Ishikawa (cell line): ENCODE data around the gene ANO4.

Experiments
- CEBPB ChIP-seq: IDR thresholded peaks from 2 replicates; pipeline ENCODE4 v1.6.1; 2012
- CREB1 ChIP-seq: IDR thresholded peaks from 2 replicates; pipeline ENCODE4 v1.6.1; 2012; ENCODE audit warnings: low read depth
- EGR1 ChIP-seq: IDR thresholded peaks from 2 replicates; pipeline ENCODE4 v1.6.1; 2012
- EP300 ChIP-seq: IDR thresholded peaks from 2 replicates; pipeline ENCODE4 v1.6.1; 2012; ENCODE audit warnings: borderline replicate concordance
- FOXM1 ChIP-seq: IDR thresholded peaks from 2 replicates; pipeline ENCODE4 v1.6.1; 2012; ENCODE audit warnings: low read depth, borderline replicate concordance
- MAX ChIP-seq: IDR thresholded peaks from 2 replicates; pipeline ENCODE4 v1.6.1; 2012
- RAD21 ChIP-seq: IDR thresholded peaks from 2 replicates; pipeline ENCODE4 v1.6.1; 2012; ENCODE audit warnings: low read depth
- TAF1 ChIP-seq: IDR thresholded peaks from 2 replicates; pipeline ENCODE4 v1.6.1; 2012; ENCODE audit warnings: low read depth, mild to moderate bottlenecking
- TCF12 ChIP-seq: IDR thresholded peaks from 2 replicates; pipeline ENCODE4 v1.6.1; 2012; ENCODE audit warnings: low read depth
- TEAD4 ChIP-seq: IDR thresholded peaks from 2 replicates; pipeline ENCODE4 v1.6.1; 2012
- YY1 ChIP-seq: IDR thresholded peaks from 2 replicates; pipeline ENCODE4 v1.6.1; 2012; ENCODE audit warnings: low read depth
- ZBTB7A ChIP-seq: IDR thresholded peaks from 2 replicates; pipeline ENCODE4 v1.6.1; 2012; ENCODE audit warnings: low read depth
- TF ChIP-seq, protein P1 (sequence below): IDR thresholded peaks from 2 replicates; pipeline ENCODE4 v1.6.1; 2012
- TF ChIP-seq, protein P2 (sequence below): IDR thresholded peaks from 2 replicates; pipeline ENCODE4 v1.6.1; 2012; ENCODE audit warnings: low read depth, mild to moderate bottlenecking

- no peak for TF ChIP-seq MAX
- TF ChIP-seq TAF1: no peak
- TF ChIP-seq, protein P1, sequence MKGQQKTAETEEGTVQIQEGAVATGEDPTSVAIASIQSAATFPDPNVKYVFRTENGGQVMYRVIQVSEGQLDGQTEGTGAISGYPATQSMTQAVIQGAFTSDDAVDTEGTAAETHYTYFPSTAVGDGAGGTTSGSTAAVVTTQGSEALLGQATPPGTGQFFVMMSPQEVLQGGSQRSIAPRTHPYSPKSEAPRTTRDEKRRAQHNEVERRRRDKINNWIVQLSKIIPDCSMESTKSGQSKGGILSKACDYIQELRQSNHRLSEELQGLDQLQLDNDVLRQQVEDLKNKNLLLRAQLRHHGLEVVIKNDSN: no peak
- TF ChIP-seq FOXM1: no peak
- no peak for TF ChIP-seq CEBPB
- no peak for TF ChIP-seq YY1
- no peak for TF ChIP-seq EGR1
- TF ChIP-seq CREB1: no peak
- TF ChIP-seq TCF12: no peak
- TF ChIP-seq, protein P2, sequence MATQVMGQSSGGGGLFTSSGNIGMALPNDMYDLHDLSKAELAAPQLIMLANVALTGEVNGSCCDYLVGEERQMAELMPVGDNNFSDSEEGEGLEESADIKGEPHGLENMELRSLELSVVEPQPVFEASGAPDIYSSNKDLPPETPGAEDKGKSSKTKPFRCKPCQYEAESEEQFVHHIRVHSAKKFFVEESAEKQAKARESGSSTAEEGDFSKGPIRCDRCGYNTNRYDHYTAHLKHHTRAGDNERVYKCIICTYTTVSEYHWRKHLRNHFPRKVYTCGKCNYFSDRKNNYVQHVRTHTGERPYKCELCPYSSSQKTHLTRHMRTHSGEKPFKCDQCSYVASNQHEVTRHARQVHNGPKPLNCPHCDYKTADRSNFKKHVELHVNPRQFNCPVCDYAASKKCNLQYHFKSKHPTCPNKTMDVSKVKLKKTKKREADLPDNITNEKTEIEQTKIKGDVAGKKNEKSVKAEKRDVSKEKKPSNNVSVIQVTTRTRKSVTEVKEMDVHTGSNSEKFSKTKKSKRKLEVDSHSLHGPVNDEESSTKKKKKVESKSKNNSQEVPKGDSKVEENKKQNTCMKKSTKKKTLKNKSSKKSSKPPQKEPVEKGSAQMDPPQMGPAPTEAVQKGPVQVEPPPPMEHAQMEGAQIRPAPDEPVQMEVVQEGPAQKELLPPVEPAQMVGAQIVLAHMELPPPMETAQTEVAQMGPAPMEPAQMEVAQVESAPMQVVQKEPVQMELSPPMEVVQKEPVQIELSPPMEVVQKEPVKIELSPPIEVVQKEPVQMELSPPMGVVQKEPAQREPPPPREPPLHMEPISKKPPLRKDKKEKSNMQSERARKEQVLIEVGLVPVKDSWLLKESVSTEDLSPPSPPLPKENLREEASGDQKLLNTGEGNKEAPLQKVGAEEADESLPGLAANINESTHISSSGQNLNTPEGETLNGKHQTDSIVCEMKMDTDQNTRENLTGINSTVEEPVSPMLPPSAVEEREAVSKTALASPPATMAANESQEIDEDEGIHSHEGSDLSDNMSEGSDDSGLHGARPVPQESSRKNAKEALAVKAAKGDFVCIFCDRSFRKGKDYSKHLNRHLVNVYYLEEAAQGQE: peak; percentile 95
- no peak for TF ChIP-seq EP300
- TF ChIP-seq TEAD4: no peak
- no peak; the same call in 1 of the 2 replicates for TF ChIP-seq RAD21
- TF ChIP-seq ZBTB7A: no peak
Measured at GRCh38 chr12:100826323-100826722, 31.7 kb downstream of the ANO4 start.
